Gastrocnemius medialis (tissue), 4 donors: ENCODE data around the gene LRATD1. TPM values are rescaled to one million over a fixed set of nuclear protein-coding genes. Genes with fewer than 3 reads are reported as not detected.

ENCODE experiments used
- ATAC-seq, 2 donors: fragments of 150-250 bp; one replicate each; pipeline ENCODE4 v1.9.1; 2016
- DNase-seq, 2 donors: peaks; one replicate each; pipeline ENCODE4 v3.0.0-alpha.2; 2019
- H3K27ac ChIP-seq, 4 donors: fragments of 200-600 bp; sonication (generic); 1 replicate in 1 of 4; 2 replicates in 3 of 4; pipeline ENCODE4 v1.5.1; 2016 to 2018; ENCODE audit warnings: mild to moderate bottlenecking in 2 of 4, moderate library complexity in 1 of 4
- H3K27me3 ChIP-seq, 3 donors: fragments of 200-600 bp; sonication (generic) in 2 of 3; 1 replicate in 1 of 3; 2 replicates in 2 of 3; pipeline versions ENCODE4 v1.5.1 to v1.6.0; 2016 to 2019; ENCODE audit warnings: mild to moderate bottlenecking in 1 of 3, moderate library complexity in 1 of 3
- H3K36me3 ChIP-seq, 2 donors: fragments of 200-600 bp; sonication (generic) in 1 of 2; one replicate each; pipeline ENCODE4 v1.5.1; 2017 to 2018
- H3K4me1 ChIP-seq, 2 donors: fragments of 200-600 bp; sonication (generic) in 1 of 2; one replicate each; pipeline ENCODE4 v1.5.1; 2016 to 2017; ENCODE audit warnings: mild to moderate bottlenecking in 2 of 2
- H3K4me3 ChIP-seq, 4 donors: fragments of 200-600 bp; sonication (generic) in 3 of 4; 1 replicate in 1 of 4; 2 replicates in 3 of 4; pipeline ENCODE4 v1.5.1; 2016 to 2019; ENCODE audit warnings: mild to moderate bottlenecking in 2 of 4
- H3K9me3 ChIP-seq, 3 donors: fragments of 200-600 bp; sonication (generic) in 2 of 3; 1 replicate in 1 of 3; 2 replicates in 2 of 3; pipeline ENCODE4 v1.5.1; 2016 to 2019
- POLR2A ChIP-seq, 2 donors: fragments of 450-650 bp; IDR thresholded peaks; one replicate each; pipeline ENCODE4 v1.6.1; 2017; ENCODE audit warnings: antibody characterized with exemption in 2 of 2, mild to moderate bottlenecking in 2 of 2, moderate library complexity in 2 of 2
- in situ Hi-C, 4 donors: fragments of 200-750 bp; cut with MboI; loops; one replicate each; pipeline versions ENCODE4 v1.15.0 to v1.8.0; 2017; ENCODE audit warnings: low sequenced_read_pairs in 4 of 4
- intact Hi-C: fragments of 100-400 bp; cut with DNase I; formaldehyde crosslinking; loops from one replicate; pipeline ENCODE4 v1.15.1; 2023; ENCODE audit warnings: low total_unique reads
- total RNA-seq, 4 donors: library from RNA; depleted of rRNA; stranded (reverse); fragments of >200 nt; gene quantifications; one replicate each; pipeline versions ENCODE4 v1.1.0 to v1.2.3, GENCODE V29; 2016
- TF ChIP-seq, protein P1 (sequence below), 5 experiments: fragments of 450-650 bp in 3 of 5; fragments of 200-600 bp in 2 of 5; sonication (generic) in 2 of 5; IDR thresholded peaks in 4 of 5; conservative IDR thresholded peaks in 1 of 5; 1 replicate in 4 of 5; 2 replicates in 1 of 5; pipeline ENCODE4 v1.5.1; 2016 to 2019; ENCODE audit warnings: antibody characterized with exemption in 5 of 5, mild to moderate bottlenecking in 3 of 5, moderate library complexity in 3 of 5

Gene LRATD1
- total RNA-seq, 4 donors from 2014 or later = 0.33 to 4.9 (median 0.86) TPM

DNA sequence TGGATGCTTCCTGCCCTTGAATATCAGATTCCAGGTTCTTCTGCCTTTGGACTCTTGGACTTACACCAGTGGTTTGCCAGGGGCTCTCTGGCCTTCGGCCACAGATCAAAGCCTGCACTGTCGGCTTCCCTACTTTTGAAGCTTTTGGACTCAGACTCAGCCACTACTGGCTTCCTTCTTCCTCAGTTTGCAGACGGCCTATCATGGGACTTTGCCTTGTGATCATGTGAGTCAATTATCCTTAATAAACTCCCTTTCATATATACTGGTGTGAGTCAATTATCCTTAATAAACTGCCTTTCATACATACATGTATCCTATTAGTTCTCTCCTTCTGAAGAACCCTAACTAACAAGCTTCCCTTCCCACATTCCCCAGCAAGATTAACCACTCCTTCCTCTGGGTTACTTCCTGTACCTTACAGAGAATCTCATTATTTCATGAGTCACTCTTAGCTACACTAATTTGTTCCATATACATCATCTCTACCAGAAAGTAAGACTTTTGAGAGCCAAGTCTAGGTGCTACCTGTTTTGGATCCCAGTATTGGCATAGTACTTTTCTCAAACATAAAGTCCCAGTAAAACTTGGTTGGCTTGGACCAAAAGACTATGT is 31.3 kb upstream of the LRATD1 start:
- TF ChIP-seq, protein P1, sequence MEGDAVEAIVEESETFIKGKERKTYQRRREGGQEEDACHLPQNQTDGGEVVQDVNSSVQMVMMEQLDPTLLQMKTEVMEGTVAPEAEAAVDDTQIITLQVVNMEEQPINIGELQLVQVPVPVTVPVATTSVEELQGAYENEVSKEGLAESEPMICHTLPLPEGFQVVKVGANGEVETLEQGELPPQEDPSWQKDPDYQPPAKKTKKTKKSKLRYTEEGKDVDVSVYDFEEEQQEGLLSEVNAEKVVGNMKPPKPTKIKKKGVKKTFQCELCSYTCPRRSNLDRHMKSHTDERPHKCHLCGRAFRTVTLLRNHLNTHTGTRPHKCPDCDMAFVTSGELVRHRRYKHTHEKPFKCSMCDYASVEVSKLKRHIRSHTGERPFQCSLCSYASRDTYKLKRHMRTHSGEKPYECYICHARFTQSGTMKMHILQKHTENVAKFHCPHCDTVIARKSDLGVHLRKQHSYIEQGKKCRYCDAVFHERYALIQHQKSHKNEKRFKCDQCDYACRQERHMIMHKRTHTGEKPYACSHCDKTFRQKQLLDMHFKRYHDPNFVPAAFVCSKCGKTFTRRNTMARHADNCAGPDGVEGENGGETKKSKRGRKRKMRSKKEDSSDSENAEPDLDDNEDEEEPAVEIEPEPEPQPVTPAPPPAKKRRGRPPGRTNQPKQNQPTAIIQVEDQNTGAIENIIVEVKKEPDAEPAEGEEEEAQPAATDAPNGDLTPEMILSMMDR (IDR thresholded peaks at IDR 0.05 in 4 of 5, conservative IDR thresholded peaks at IDR 0.05 in 1 of 5) = no peak
- no peak for TF ChIP-seq POLR2A (IDR thresholded peaks at IDR 0.05)
- Histone ChIP-seq H3K4me3 (no peak overlapping the region), H3K36me3 (no peaks in the 10 kb centered on the region), H3K27ac (no peak overlapping the region), H3K27me3 (no peaks in the 10 kb centered on the region), H3K4me1 (no peaks in the 10 kb centered on the region), H3K9me3 (no peaks in the 10 kb centered on the region)
- ATAC-seq = no peak
- in situ Hi-C loops = no loop called here
- intact Hi-C loops = no loop called here
- no peak for DNase-seq

DNA sequence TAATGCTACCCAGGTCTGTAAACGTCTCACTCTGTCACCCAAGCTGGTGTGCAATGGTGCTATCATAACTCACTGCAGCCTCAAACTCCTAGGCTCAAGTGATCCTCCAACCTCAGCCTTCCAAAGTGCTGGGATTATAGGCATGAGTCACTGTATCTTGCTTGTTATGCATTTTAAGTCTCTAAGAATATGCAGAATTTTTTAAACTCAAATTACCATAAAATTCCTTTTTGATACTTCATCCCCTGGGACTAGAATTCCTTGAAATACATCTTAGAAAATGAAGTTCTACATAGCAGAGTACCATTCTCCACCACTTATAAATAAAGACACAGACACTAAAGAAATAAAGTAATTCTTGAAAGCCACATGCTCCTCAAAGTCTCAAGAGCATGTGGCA is 30.2 kb upstream of the LRATD1 start:
- no peak for TF ChIP-seq POLR2A (IDR thresholded peaks at IDR 0.05)
- TF ChIP-seq, protein P1 (IDR thresholded peaks at IDR 0.05 in 4 of 5, conservative IDR thresholded peaks at IDR 0.05 in 1 of 5) = no peak
- DNase-seq (no peak), ATAC-seq (no peak)
- in situ Hi-C loops = no loop called here
- Histone ChIP-seq H3K4me3 (no peak overlapping the region), H3K36me3 (no peaks in the 10 kb centered on the region), H3K9me3 (no peaks in the 10 kb centered on the region), H3K27ac (no peak overlapping the region), H3K27me3 (no peaks in the 10 kb centered on the region), H3K4me1 (no peaks in the 10 kb centered on the region)
- intact Hi-C loops = no loop called here

DNA sequence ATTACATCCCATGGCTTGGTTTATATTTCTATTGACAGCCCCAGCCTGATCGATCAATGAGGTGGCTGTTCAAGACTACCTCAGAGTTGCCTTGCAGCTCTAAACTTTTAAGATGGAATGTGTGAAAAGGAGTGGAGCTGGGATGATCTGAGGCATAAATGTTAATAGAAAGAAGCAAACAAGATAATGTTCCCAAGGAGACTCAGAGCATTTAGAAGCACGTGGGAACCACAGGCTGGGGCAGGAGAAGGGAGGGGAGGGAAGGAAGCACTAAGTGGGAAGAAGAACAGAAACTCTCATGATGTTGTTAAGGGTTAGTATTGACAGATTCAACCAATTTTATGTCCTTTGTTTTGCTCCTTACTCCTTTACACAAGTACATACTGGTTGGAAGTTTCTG is 28.8 kb upstream of the LRATD1 start:
- no peak for ATAC-seq
- Histone ChIP-seq H3K4me3 (no peak overlapping the region), H3K27me3 (no peaks in the 10 kb centered on the region), H3K4me1 (no peaks in the 10 kb centered on the region), H3K36me3 (no peaks in the 10 kb centered on the region), H3K9me3 (no peaks in the 10 kb centered on the region), H3K27ac (no peak overlapping the region)
- in situ Hi-C loops (no loop called here), intact Hi-C loops (no loop called here)
- no peak for DNase-seq
- TF ChIP-seq, protein P1 (IDR thresholded peaks at IDR 0.05 in 4 of 5, conservative IDR thresholded peaks at IDR 0.05 in 1 of 5) = no peak
- no peak for TF ChIP-seq POLR2A (IDR thresholded peaks at IDR 0.05)

DNA sequence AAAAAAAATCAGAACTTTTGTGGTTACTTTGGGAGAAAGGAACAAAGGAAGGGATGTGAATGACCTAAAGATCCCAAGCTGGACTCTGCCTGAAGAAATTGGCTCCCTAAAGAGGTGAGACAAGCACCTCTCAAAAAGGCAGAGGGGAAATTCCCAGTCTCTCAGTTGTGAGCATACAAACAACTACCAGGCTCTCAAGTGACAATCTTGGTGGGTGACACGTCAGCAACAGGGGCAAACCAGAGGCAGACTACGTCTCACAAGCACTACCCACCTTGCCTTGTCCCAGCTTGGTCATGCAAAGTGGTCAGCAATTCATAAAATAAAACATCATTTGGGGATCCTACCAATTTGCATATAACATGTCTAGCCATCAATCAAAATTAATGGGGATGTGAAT is 24.3 kb upstream of the LRATD1 start:
- Histone ChIP-seq H3K27ac (no peak overlapping the region), H3K4me3 (no peak overlapping the region), H3K27me3 (no peaks in the 10 kb centered on the region), H3K36me3 (no peaks in the 10 kb centered on the region), H3K4me1 (no peaks in the 10 kb centered on the region), H3K9me3 (no peaks in the 10 kb centered on the region)
- TF ChIP-seq, protein P1 (IDR thresholded peaks at IDR 0.05 in 4 of 5, conservative IDR thresholded peaks at IDR 0.05 in 1 of 5) = no peak
- TF ChIP-seq POLR2A (IDR thresholded peaks at IDR 0.05) = no peak
- ATAC-seq = no peak
- intact Hi-C loops = no loop called here
- in situ Hi-C loops = no loop called here
- DNase-seq = no peak

DNA sequence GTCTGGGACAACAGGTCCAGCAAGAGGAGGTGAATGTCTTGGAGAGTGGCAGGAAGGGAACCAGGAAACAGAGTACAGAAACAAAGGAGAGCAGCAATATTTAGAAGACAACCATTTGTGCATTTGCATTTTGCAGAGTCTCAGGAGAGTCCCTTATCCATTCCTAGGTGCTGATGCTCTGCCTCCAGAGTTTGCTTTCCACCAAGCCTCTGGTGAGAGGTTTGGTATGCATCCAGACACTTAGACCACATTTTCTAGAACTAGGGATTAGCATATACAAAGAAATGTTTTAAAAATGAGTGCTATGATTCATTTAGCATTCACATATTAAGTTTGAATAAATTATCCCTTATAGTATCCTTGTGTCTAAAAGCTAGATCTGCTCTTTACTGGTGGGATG is 18.5 kb upstream of the LRATD1 start:
- no peak for DNase-seq
- H3K9me3 ChIP-seq = no peaks in the 10 kb centered on the region
- H3K27me3 ChIP-seq = no peaks in the 10 kb centered on the region
- no peaks in the 10 kb centered on the region for H3K4me1 ChIP-seq
- no peaks in the 10 kb centered on the region for H3K36me3 ChIP-seq
- TF ChIP-seq, protein P1 (IDR thresholded peaks at IDR 0.05 in 4 of 5, conservative IDR thresholded peaks at IDR 0.05 in 1 of 5) = no peak
- TF ChIP-seq POLR2A (IDR thresholded peaks at IDR 0.05) = no peak
- no peak for ATAC-seq
- in situ Hi-C loops = no loop called here
- intact Hi-C loops = no loop called here
- no peak overlapping the region for H3K4me3 ChIP-seq
- H3K27ac ChIP-seq = no peak overlapping the region
